ENCODE measurements around the gene DCPS.

GRCh38 chr11:126361400-126361799, 57.5 kb downstream of the DCPS start:
- TF ChIP-seq ATF1 (CRISPR knock-in tag; IDR thresholded peaks at IDR 0.05) (no peak), CTCF (IDR thresholded peaks at IDR 0.05) (no peak), MAX (CRISPR knock-in tag; IDR thresholded peaks at IDR 0.05) (no peak), CBFB (CRISPR knock-in tag; IDR thresholded peaks at IDR 0.05; ENCODE audit: low read depth) (no peak), NR1H2 (CRISPR knock-in tag; IDR thresholded peaks at IDR 0.05) (no peak), MLX (CRISPR knock-in tag; IDR thresholded peaks at IDR 0.05) (no peak), ZNF671 (CRISPR knock-in tag; IDR thresholded peaks at IDR 0.05) (no peak), USF2 (CRISPR knock-in tag; IDR thresholded peaks at IDR 0.05) (no peak)
- TF ChIP-seq, protein P1, sequence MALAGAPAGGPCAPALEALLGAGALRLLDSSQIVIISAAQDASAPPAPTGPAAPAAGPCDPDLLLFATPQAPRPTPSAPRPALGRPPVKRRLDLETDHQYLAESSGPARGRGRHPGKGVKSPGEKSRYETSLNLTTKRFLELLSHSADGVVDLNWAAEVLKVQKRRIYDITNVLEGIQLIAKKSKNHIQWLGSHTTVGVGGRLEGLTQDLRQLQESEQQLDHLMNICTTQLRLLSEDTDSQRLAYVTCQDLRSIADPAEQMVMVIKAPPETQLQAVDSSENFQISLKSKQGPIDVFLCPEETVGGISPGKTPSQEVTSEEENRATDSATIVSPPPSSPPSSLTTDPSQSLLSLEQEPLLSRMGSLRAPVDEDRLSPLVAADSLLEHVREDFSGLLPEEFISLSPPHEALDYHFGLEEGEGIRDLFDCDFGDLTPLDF (CRISPR knock-in tag; IDR thresholded peaks at IDR 0.05), result no peak
